Erythroblast (primary cell): ENCODE results near the gene REEP5.
A peak's percentile ranks its signal among the peaks of the same experiment; 100 is the strongest.

Experiments
- DNase-seq, 2 experiments: peaks; one replicate each; lab custom pipeline; 2025; lab: John Stamatoyannopoulos, UW
- GATA1 ChIP-seq: IDR thresholded peaks from 2 replicates; pipeline ENCODE4 v1.6.1; 2011; ENCODE audit warnings: low read depth, mild to moderate bottlenecking, control low read depth, low read length, moderate library complexity
- POLR2A ChIP-seq: IDR thresholded peaks from 2 replicates; pipeline ENCODE4 v1.6.1; 2011; ENCODE audit warnings: mild to moderate bottlenecking, low read length

Gene REEP5

DNA sequence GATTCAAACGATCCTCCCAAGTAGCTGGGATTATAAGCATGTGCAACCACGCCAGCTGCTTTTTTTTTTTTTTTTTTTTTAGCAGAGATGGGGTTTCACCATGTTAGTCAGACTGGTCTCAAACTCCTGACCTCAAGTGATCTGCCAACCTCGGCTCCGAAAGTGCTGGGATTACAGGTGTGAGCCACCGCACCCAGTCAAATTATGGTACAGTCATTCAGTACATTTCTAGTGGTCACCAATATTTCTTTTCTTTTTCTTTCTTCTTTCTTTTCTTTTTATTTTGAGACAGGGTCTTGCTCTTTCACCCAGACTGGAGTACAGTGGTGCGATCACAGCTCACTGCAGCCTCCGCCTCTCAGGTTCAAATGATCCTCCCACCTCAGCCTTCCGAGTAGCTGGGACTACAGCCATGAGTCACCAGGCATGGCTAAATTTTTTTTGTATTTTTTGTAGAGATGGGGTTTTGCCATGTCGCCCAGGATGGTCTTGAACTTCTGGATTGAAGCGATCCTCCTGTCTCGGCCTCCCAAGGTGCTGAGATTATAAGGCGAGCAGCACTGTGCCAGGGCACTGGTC lies 29.2 kb upstream of the REEP5 start:
- no peak for DNase-seq
- no peak for TF ChIP-seq POLR2A
- TF ChIP-seq GATA1, result no peak

DNA sequence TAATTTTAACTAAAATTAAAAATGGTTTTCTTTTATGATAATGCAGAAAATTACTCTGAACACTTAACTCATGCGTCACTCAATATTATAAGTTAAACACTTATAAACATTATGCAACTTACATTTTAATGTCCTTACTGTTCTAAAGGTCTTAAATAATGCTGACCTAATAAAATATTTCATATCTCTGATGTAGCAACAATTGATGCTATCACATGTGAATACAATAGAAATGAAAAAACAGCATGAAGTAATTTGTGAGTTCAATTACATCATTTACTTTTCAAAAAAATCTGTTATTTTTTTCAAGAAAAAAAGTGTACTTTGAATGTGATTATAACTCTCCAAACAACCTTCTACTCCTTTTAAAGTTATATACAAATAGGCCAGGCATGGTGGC lies 26.4 kb upstream of the REEP5 start:
- DNase-seq, result no peak
- TF ChIP-seq POLR2A (no peak), GATA1 (no peak)

DNA sequence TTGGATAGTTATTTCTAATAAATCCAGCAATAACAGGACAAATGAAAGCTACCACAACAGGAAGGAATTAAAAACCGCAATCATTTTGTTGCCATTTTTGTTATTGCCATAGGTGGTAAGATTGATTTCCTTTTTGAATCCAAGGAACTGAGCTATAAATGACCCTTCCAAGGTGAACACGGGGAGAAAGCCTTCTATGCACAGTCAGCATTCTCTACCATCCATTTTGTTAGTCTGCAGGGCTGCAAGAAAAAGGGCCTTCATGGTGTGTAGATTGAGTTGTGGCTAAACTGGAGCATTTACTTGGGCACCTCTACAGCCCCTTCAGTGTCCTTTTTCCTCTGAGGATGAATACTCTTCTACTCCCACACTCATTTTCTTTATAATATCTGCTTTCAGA lies 18.6 kb upstream of the REEP5 start:
- TF ChIP-seq POLR2A, result no peak
- no peak for TF ChIP-seq GATA1
- no peak for DNase-seq

- no peak for DNase-seq
- TF ChIP-seq GATA1 (no peak), POLR2A (no peak)
These were observed 16.3 kb upstream of the REEP5 start for GRCh38 chr5:112938286-112938685.

DNA sequence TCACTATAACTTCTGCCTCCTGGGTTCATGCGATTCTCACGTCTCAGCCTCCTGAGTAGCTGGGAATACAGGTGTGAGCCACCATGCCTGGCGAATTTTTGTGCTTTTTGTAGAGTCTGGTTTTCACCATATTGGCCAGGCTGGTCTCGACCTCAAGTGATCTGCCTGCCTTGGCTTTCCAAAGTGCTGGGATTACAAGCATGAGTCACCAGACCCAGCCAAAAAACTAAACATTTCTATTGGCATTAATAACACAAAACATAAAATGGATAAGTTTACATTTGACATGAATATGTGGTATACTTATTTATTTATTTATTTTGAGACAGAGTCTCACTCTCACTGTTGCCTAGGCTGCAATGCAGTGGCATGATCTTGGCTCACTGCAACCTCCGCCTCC lies 13.6 kb upstream of the REEP5 start:
- no peak for DNase-seq
- TF ChIP-seq GATA1 (no peak), POLR2A (no peak)

DNA sequence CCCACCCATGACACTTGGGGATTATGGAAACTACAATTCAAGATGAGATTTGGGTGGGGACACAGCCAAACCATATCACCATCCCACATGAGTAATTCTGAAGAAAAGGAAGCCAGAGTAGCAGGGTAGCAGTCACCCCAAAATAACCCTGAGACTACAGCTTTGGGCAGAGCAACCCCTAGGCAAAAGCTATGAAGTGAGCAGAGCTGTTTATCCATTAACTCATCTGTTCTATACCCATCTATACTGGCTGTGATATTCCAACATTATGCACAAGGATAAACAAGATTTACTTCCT lies 12.3 kb upstream of the REEP5 start:
- no peak for DNase-seq
- TF ChIP-seq POLR2A, result no peak
- no peak for TF ChIP-seq GATA1

DNA sequence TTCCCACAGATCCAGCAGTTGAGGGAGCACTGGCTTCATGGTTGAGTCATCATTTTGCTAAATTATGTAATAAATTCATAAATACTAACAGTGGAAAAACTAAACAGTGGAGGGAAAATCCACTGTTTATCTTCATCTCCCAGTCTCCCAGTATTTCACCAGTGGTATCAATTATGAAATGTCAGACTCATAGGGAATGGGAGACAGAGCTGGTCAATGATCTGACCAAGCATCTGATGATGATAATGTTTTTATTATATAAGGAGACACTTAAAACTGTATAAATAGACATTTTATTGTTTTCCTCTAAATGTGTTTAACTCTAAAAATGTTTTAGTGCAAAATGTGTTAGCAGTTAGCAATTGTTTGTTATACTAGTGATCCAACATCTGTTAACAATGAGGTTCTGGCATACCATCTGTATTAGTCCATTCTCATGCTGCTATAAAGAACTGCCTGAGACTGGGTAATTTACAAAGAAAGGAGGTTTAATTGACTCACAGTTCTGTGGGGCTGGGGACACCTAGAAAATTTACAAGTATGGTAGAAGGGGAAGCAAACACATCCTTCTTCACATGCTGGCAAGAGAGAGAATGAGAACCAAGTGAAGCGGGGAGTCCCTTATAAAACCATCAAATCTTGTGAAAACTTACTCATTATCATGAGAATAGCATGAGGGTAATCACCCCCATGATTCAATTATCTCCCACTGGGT lies 11.8 kb upstream of the REEP5 start:
- DNase-seq, result no peak
- TF ChIP-seq GATA1, result no peak
- TF ChIP-seq POLR2A, result no peak

DNA sequence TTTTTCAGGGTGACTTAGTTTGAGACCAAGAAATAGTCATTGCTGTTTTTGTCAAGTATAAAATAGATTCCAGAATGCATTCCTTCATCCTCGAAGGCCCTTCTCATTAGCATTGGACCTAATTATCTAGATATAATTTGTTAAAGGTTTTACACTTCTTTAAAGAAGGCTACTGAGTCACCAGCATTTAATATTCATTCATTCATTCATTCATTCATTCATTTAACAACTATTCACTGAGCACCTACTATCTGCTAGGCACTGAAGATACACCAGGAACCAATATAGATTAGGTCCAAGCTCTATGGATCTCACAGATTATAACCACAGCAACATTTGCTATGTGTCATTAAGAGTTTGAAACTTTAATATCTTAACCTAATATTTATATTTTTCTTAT lies 11.1 kb upstream of the REEP5 start:
- no peak for DNase-seq
- TF ChIP-seq GATA1 (no peak), POLR2A (no peak)

DNA sequence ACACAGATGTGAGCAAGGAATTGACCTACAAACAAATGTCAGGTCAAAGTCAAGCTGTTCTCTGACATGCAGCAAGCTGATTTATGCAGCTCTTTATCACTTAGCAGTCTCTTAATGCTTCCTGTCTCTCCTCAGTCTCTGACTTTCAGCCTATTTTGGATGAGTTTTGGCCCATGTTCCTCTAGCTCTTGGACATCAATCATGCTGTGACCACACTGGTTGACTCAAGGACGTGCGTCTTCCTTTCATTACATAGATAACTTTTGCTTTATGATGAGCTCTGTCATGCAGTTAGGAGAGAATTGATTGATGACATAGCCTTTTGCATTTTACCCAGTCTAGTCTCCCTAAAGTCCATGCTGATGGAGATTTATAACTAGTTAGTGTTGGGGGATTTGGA lies 9.4 kb upstream of the REEP5 start:
- DNase-seq, result no peak
- TF ChIP-seq POLR2A (no peak), GATA1 (no peak)

DNA sequence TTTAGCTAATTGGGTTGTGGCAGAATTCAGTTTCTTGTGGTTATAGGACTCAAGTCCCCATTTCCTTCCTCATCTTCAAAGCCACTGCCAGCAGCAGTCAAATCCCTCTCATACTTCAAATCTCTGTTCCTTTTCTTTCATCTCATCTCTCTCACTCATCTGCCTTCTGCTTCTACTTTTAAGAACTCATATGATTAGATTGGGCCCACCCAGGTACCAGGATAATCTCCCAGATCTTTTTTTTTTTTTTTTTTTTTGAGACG lies 8.0 kb upstream of the REEP5 start:
- TF ChIP-seq POLR2A, result no peak
- TF ChIP-seq GATA1, result no peak
- DNase-seq, result no peak

GRCh38 chr5:112929336-112930081 lies 7.5 kb upstream of the REEP5 start:
- no peak for TF ChIP-seq GATA1
- TF ChIP-seq POLR2A, result no peak
- no peak for DNase-seq

- no peak for TF ChIP-seq GATA1
- TF ChIP-seq POLR2A, result no peak
- no peak for DNase-seq
These were observed 2.0 kb upstream of the REEP5 start for GRCh38 chr5:112923988-112924387.

GRCh38 chr5:112923148-112923917 lies 1.3 kb upstream of the REEP5 start:
- no peak for DNase-seq
- TF ChIP-seq POLR2A (no peak), GATA1 (no peak)

- DNase-seq, result peak; percentile 76 to 83
- TF ChIP-seq POLR2A, result no peak
- no peak for TF ChIP-seq GATA1
These were observed 798 bp downstream of the REEP5 start for GRCh38 chr5:112921026-112921832.
